ENCODE results near the gene SLC7A9.
"Not testable (repeated sequence)": the region's sequence is repeated elsewhere in the genome, so short reads cannot be mapped to it uniquely, and the experiment has no call there.

Gene SLC7A9

DNA sequence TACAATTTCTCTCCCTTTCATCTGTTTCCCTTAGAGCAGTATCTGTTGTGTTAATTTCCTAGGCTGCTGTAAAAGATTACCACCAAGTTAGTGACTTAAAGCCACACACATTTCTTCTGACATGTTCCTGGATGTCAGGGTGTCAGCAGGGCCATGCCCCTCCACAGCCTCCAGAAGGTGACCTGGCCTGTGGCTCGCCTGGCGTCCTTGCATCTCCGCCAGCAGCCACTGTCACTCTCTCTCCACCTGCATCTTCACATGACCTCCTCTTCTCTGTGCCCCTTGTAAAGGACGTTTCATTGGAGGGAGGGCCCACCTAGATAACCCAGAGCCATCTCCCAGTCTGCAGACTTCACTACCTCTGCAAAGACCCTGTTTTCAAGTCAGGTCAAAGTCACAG lies 61.3 kb downstream of the SLC7A9 start:
- H3K9me3 ChIP-seq (ENCODE audit: severe bottlenecking), result no peaks in the 10 kb centered on the region
- no peak overlapping the region for H3K4me3 ChIP-seq (ENCODE audit: low read depth, low read length)
- no peaks in the 10 kb centered on the region for H3K27me3 ChIP-seq (ENCODE audit: insufficient read depth, low read depth, severe bottlenecking)
- H3K36me3 ChIP-seq, result no peaks in the 10 kb centered on the region
- DNase-seq, result no peak
- TF ChIP-seq, protein P1, sequence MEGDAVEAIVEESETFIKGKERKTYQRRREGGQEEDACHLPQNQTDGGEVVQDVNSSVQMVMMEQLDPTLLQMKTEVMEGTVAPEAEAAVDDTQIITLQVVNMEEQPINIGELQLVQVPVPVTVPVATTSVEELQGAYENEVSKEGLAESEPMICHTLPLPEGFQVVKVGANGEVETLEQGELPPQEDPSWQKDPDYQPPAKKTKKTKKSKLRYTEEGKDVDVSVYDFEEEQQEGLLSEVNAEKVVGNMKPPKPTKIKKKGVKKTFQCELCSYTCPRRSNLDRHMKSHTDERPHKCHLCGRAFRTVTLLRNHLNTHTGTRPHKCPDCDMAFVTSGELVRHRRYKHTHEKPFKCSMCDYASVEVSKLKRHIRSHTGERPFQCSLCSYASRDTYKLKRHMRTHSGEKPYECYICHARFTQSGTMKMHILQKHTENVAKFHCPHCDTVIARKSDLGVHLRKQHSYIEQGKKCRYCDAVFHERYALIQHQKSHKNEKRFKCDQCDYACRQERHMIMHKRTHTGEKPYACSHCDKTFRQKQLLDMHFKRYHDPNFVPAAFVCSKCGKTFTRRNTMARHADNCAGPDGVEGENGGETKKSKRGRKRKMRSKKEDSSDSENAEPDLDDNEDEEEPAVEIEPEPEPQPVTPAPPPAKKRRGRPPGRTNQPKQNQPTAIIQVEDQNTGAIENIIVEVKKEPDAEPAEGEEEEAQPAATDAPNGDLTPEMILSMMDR (IDR thresholded peaks at IDR 0.05; ENCODE audit: low read depth, low read length), result no peak
- no peak overlapping the region for H3K27ac ChIP-seq

DNA sequence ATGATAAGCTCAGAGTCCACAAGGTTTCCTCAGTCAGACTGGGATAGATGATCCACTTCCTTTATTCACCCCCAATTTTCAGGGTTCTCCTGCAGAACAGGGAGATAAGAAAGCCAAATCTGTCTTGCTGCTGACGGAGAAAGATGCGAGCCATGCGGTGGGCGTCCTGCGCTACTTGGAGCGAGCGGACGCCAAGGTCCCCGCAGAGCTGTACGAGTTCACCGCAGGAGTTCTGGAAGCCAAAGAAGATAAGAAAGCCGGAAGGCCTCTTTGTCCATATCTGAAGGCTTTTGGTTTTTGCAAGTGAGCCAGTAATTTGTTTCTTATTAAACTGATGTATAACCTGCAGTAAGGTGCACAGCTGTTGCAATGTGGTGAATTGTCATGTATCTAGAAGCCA lies 66.7 kb downstream of the SLC7A9 start:
- no peak for DNase-seq
- no peaks in the 10 kb centered on the region for H3K36me3 ChIP-seq

DNA sequence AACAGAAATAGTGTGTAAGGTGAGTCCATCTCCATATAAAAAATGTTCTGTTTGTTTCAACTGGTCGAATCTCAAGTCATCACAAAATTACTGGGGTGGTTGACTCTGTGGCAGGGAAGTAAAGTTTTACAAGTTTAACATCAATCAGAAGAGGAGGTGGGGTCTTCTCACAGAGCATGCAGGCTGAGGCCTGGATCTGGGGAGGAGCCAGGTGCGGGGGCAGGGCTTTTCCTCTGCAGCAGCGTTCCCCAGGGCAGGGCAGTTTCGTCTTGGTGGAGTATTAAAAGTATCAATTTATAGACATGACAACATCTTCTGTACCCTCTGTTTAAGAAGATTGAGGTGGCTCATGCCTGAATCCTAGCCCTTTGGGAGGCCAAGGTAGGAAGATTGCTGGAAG lies 68.8 kb downstream of the SLC7A9 start:
- Histone ChIP-seq H3K4me3 (ENCODE audit: low read depth, low read length) (no peak overlapping the region), H3K27me3 (ENCODE audit: insufficient read depth, low read depth, severe bottlenecking) (no peaks in the 10 kb centered on the region), H3K9me3 (ENCODE audit: severe bottlenecking) (no peaks in the 10 kb centered on the region), H3K36me3 (no peaks in the 10 kb centered on the region), H3K27ac (no peak overlapping the region)
- TF ChIP-seq, protein P1 (IDR thresholded peaks at IDR 0.05; ENCODE audit: low read depth, low read length), result no peak
- DNase-seq, result no peak

More for the DNA sequence above, 66.7 kb downstream of the SLC7A9 start:
- Histone ChIP-seq H3K27me3 (ENCODE audit: insufficient read depth, low read depth, severe bottlenecking) (no peaks in the 10 kb centered on the region), H3K4me3 (ENCODE audit: low read depth, low read length) (no peak overlapping the region), H3K27ac (no peak overlapping the region), H3K9me3 (ENCODE audit: severe bottlenecking) (no peaks in the 10 kb centered on the region)
- TF ChIP-seq, protein P1 (IDR thresholded peaks at IDR 0.05; ENCODE audit: low read depth, low read length), result no peak

DNA sequence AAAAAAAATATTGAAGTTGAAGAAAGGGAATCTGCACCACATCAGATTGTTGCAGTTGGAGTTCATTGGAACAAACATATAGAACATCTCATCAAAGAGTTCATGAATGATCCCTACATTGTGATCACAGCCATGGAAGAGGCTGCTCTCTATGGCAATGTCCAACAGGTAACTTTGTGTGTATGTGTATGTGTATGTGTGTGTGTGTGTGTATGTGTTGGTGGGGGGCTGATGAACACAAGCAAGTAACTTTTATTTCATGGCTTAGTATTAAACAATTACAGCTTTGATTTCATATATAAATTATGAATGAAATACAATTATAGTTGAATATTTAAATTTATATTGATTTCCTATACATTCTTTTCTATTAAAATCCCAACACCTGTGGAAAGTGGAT lies 69.4 kb downstream of the SLC7A9 start:
- Histone ChIP-seq H3K36me3 (no peaks in the 10 kb centered on the region), H3K9me3 (ENCODE audit: severe bottlenecking) (no peaks in the 10 kb centered on the region), H3K27ac (no peak overlapping the region), H3K27me3 (ENCODE audit: insufficient read depth, low read depth, severe bottlenecking) (no peaks in the 10 kb centered on the region), H3K4me3 (ENCODE audit: low read depth, low read length) (no peak overlapping the region)
- TF ChIP-seq, protein P1 (IDR thresholded peaks at IDR 0.05; ENCODE audit: low read depth, low read length), result no peak
- DNase-seq, result no peak

DNA sequence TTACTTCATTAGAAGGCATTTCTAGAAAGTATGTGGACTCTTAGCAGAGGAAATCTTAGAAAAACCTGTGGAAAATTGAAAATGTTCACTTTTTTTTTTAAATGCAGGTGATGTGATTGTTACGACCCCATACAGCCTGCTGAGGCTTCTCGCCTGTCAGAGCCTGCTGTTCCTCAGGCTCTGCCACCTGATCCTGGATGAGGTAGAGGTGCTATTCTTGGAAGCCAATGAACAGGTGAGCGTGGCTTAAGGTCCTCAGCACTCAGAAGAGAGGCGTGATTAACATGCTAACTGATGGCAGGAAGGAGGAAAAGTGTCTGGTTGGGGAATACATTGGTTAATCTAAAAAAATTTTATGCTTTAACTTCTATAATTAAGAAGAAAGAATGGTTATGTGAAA lies 71.4 kb downstream of the SLC7A9 start:
- Histone ChIP-seq H3K4me3 (ENCODE audit: low read depth, low read length) (no peak overlapping the region), H3K27me3 (ENCODE audit: insufficient read depth, low read depth, severe bottlenecking) (no peaks in the 10 kb centered on the region), H3K27ac (no peak overlapping the region), H3K9me3 (ENCODE audit: severe bottlenecking) (no peaks in the 10 kb centered on the region), H3K36me3 (no peaks in the 10 kb centered on the region)
- peak; percentile 22 for DNase-seq
- TF ChIP-seq, protein P1 (IDR thresholded peaks at IDR 0.05; ENCODE audit: low read depth, low read length), result no peak

DNA sequence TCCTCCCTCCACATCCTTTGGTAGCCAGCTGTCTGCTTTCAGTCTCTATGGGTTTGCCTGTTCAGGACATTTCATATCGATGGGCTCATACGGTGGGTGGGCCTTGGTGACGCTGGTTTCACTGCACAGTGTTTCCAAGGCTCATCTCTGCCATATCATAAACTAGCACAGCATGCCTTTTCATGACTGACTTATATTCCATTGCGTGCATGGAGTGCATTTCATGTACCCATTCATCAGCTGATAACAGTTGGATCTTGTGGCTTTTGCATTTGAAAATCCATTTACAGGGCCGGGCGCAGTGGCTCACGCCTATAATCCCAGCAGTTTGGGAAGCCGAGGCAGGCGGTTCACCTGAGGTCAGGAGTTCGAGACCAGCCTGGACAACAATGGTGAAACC lies 80.1 kb downstream of the SLC7A9 start:
- H3K36me3 ChIP-seq, result no peaks in the 10 kb centered on the region
- H3K9me3 ChIP-seq (ENCODE audit: severe bottlenecking), result no peaks in the 10 kb centered on the region
- TF ChIP-seq, protein P1 (IDR thresholded peaks at IDR 0.05; ENCODE audit: low read depth, low read length), result no peak
- H3K27me3 ChIP-seq (ENCODE audit: insufficient read depth, low read depth, severe bottlenecking), result no peaks in the 10 kb centered on the region
- H3K27ac ChIP-seq, result no peak overlapping the region
- H3K4me3 ChIP-seq (ENCODE audit: low read depth, low read length), result no peak overlapping the region
- DNase-seq, result no peak

DNA sequence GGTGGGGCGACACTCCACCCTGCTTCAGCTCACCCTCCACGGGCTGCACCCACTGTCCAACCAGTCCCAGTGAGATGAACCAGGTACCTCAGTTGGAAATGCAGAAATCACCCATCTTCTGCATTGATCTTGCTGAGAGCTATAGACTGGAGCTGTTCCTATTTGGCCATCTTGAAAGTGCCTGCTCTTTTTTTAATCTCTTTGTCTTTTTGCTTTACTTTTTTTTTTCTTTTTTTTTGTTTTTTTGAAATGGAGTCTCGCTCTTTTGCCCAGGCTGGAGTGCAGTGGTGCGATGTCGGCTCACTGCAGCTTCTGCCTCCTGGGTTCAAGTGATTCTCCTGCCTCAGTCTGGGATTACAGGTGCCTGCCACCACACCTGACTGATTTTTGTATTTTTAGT lies 81.7 kb downstream of the SLC7A9 start:
- not testable (repeated sequence) for H3K9me3 ChIP-seq (ENCODE audit: severe bottlenecking); H3K27ac ChIP-seq; H3K36me3 ChIP-seq; H3K27me3 ChIP-seq (ENCODE audit: insufficient read depth, low read depth, severe bottlenecking); DNase-seq; H3K4me3 ChIP-seq (ENCODE audit: low read depth, low read length)

DNA sequence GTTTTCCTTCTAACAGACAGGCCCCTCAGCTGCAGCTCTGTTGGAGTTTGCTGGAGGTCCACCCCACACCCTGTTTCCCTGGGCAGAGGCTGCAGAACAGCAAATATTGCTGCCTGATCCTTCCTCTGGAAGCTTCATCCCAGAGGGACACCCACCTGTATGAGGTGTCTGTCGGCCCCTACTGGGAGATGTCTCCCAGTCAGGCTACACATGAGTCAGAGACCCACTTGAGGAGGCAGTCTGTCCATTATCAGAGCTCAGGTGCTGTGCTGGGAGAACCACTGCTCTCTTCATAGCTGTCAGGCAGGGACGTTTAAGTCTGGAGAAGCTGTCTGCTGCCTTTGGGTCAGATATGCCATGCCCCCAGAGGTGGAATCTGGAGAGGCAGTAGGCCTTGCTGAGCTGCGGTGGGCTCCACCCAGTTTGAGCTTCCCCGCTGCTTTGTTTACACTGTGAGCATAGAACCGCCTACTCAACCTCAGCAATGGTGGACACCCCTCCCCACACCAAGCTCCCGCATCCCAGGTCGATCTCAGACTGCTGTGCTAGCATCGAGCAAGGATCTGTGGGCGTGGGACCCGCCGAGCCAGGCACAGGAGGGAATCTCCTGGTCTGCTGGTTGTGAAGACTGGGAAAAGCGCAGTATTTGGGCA lies 82.3 kb downstream of the SLC7A9 start:
- H3K27me3 ChIP-seq (ENCODE audit: insufficient read depth, low read depth, severe bottlenecking); H3K27ac ChIP-seq; DNase-seq; H3K9me3 ChIP-seq (ENCODE audit: severe bottlenecking); H3K36me3 ChIP-seq; H3K4me3 ChIP-seq (ENCODE audit: low read depth, low read length): not testable (repeated sequence)

DNA sequence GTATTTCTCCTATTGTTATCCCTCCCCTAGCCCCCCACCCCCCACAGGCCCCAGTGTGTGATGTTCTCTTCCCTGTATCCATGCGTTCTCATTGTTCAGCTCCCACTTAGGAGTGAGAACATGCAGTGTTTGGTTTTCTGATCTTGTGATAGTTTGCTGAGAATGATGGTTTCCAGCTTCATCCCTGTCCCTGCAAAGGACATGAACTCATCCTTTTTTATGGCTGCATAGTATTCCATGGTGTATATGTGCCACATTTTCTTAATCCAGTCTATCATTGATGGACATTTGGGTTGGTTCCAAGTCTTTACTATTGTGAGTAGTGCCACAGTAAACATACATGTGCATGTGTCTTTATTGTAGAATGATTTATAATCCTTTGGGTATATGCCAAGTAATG lies 87.5 kb downstream of the SLC7A9 start:
- not testable (repeated sequence) for H3K27me3 ChIP-seq (ENCODE audit: insufficient read depth, low read depth, severe bottlenecking); H3K36me3 ChIP-seq; DNase-seq; H3K4me3 ChIP-seq (ENCODE audit: low read depth, low read length); H3K27ac ChIP-seq; H3K9me3 ChIP-seq (ENCODE audit: severe bottlenecking)
